GM21529 (cell line): Measurements from ENCODE around the gene NOS3.
"Not testable (repeated sequence)": the region's sequence is repeated elsewhere in the genome, so short reads cannot be mapped to it uniquely, and the experiment has no call there.

Experiments used
- ATAC-seq: cut with Tn5 transposase; IDR thresholded peaks from one replicate; pipeline ENCODE4 v1.9.1; 2021; ENCODE audit not compliant: unreplicated experiment

NOS3 gene

GRCh38 chr7:151015967-151016366 lies 25.1 kb downstream of the NOS3 start:
- ATAC-seq: no peak

GRCh38 chr7:151016505-151016904 lies 25.7 kb downstream of the NOS3 start:
- ATAC-seq: no peak

- ATAC-seq: no peak
Measured at GRCh38 chr7:151016942-151017341, 26.1 kb downstream of the NOS3 start.

- ATAC-seq: no peak
Measured at GRCh38 chr7:151017370-151017952, 26.6 kb downstream of the NOS3 start.

GRCh38 chr7:151017953-151018420 lies 27.2 kb downstream of the NOS3 start:
- ATAC-seq: peak; percentile 53

- peak; percentile 5 for ATAC-seq
Measured at GRCh38 chr7:151018421-151019129, 27.8 kb downstream of the NOS3 start.

- no peak for ATAC-seq
Measured at GRCh38 chr7:151019130-151019447, 28.3 kb downstream of the NOS3 start.

GRCh38 chr7:151020231-151020630 lies 29.4 kb downstream of the NOS3 start:
- no peak for ATAC-seq

- no peak for ATAC-seq
Measured at GRCh38 chr7:151023232-151023631, 32.4 kb downstream of the NOS3 start.

- ATAC-seq: no peak
Measured at GRCh38 chr7:151024435-151025056, 33.7 kb downstream of the NOS3 start, which contains the start of gene ATG9B. Gene ATG9B, minus strand, starts transcription at chr7:151024494. Its CDS starts 71 bp downstream, at chr7:151024423.

- no peak for ATAC-seq
Measured at GRCh38 chr7:151025924-151026671, 35.3 kb downstream of the NOS3 start.

GRCh38 chr7:151026771-151027727 lies 36.2 kb downstream of the NOS3 start:
- ATAC-seq: not testable (repeated sequence)

- not testable (repeated sequence) for ATAC-seq
Measured at GRCh38 chr7:151027728-151028130, 36.9 kb downstream of the NOS3 start.

- ATAC-seq: peak; percentile 96
Measured at GRCh38 chr7:151028131-151028947, 37.5 kb downstream of the NOS3 start, which contains the start of gene ABCB8. Gene ABCB8, plus strand, starts transcription at chr7:151028450. Its CDS starts 66 bp downstream, at chr7:151028516.

- no peak for ATAC-seq
Measured at GRCh38 chr7:151028948-151029501, 38.2 kb downstream of the NOS3 start.

GRCh38 chr7:151031011-151031410 lies 40.2 kb downstream of the NOS3 start:
- no peak for ATAC-seq

- ATAC-seq: no peak
Measured at GRCh38 chr7:151032936-151033863, 42.4 kb downstream of the NOS3 start.

- ATAC-seq: no peak
Measured at GRCh38 chr7:151033864-151034249, 43.0 kb downstream of the NOS3 start.
